ENCODE measurements around the gene RRP7A. TPM values are rescaled to one million over a fixed set of nuclear protein-coding genes. Genes with fewer than 3 reads are reported as not detected.
A peak's percentile ranks its signal among the peaks of the same experiment; 100 is the strongest.

Gene RRP7A
- total and polyA plus RNA-seq, 2 of the 13 experiments (the other 11 are each of a cell fraction or from before 2014, with no cell fraction given): 15.3 to 41.6 TPM

DNA sequence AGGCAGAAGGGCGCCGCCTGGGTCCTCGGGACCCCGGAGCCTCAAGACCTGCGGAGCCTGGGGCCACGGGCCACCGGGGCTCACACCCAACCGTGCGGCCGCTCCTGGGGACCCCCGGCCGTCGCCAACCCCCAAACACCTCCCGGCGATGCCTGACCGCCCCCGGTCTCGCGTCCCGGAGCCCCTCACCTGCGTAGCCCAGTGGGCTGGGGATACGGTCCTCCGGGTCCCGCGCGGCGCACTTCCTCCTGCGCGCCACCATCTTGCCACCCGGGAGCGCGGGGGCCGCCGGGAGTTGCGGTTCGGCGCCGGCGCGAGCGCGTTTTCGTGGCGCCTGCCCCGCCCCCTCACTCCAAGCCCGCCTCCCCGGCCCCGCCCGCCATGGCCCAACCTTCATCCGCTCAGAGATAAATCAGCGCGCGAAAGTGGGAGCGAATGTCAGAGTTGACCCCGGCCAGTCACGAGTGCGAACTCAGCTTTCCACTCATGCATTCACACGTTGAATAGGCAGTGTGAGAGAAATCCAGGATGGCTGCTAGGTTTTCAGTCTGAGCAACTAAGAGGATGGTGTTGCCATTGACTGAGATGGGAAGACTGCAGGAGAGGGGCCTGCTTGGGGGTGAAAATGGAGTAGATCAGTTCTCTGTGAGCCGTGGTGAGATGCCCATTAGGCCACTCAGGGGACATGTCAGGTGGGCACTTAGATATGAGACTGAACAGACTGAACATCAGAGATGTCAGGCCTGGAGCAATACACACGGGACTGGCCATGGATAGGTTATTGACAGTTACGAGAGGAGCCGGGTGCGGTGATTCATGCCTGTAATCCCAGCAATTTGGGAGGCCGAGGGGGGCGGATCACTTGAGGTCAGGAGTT, at the start of gene RRP7A (continued):
- TF ChIP-seq ZNF362 (CRISPR knock-in tag; IDR thresholded peaks at IDR 0.05; ENCODE audit: borderline replicate concordance): no peak
- TF ChIP-seq MTA1 (CRISPR knock-in tag; IDR thresholded peaks at IDR 0.05; ENCODE audit: borderline replicate concordance): no peak
- TF ChIP-seq, protein P1, sequence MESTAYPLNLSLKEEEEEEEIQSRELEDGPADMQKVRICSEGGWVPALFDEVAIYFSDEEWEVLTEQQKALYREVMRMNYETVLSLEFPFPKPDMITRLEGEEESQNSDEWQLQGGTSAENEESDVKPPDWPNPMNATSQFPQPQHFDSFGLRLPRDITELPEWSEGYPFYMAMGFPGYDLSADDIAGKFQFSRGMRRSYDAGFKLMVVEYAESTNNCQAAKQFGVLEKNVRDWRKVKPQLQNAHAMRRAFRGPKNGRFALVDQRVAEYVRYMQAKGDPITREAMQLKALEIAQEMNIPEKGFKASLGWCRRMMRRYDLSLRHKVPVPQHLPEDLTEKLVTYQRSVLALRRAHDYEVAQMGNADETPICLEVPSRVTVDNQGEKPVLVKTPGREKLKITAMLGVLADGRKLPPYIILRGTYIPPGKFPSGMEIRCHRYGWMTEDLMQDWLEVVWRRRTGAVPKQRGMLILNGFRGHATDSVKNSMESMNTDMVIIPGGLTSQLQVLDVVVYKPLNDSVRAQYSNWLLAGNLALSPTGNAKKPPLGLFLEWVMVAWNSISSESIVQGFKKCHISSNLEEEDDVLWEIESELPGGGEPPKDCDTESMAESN (CRISPR knock-in tag; conservative IDR thresholded peaks at IDR 0.05): peak; percentile 54; the same call in 1 of the 2 replicates
- no peak; the same call in 1 of the 2 replicates for TF ChIP-seq ELF1 (CRISPR knock-in tag; IDR thresholded peaks at IDR 0.05)
- TF ChIP-seq PHB2 (IDR thresholded peaks at IDR 0.05; ENCODE audit: partially characterized antibody): no peak
- no peak for TF ChIP-seq MTA3 (CRISPR knock-in tag; IDR thresholded peaks at IDR 0.05)
- TF ChIP-seq KMT2A (CRISPR knock-in tag; IDR thresholded peaks at IDR 0.05): peak; percentile 41; the same call in 1 of the 2 replicates
- TF ChIP-seq ZMAT3 (CRISPR knock-in tag; conservative IDR thresholded peaks at IDR 0.05): no peak
- no peak for TF ChIP-seq MBNL3 (CRISPR knock-in tag; conservative IDR thresholded peaks at IDR 0.05)
- no peak for TF ChIP-seq ZNF205 (CRISPR knock-in tag; IDR thresholded peaks at IDR 0.05)
- TF ChIP-seq ZKSCAN8 (CRISPR knock-in tag; IDR thresholded peaks at IDR 0.05; ENCODE audit: borderline replicate concordance): no peak
- no peak for TF ChIP-seq SRF (IDR thresholded peaks at IDR 0.05; ENCODE audit: low read depth, low read length)
- no peak for TF ChIP-seq RXRA (CRISPR knock-in tag; IDR thresholded peaks at IDR 0.05)
- no peak for TF ChIP-seq TCF12 (IDR thresholded peaks at IDR 0.05)
- no peak for TF ChIP-seq TCF12 (CRISPR knock-in tag; IDR thresholded peaks at IDR 0.05)
- TF ChIP-seq, protein P2, sequence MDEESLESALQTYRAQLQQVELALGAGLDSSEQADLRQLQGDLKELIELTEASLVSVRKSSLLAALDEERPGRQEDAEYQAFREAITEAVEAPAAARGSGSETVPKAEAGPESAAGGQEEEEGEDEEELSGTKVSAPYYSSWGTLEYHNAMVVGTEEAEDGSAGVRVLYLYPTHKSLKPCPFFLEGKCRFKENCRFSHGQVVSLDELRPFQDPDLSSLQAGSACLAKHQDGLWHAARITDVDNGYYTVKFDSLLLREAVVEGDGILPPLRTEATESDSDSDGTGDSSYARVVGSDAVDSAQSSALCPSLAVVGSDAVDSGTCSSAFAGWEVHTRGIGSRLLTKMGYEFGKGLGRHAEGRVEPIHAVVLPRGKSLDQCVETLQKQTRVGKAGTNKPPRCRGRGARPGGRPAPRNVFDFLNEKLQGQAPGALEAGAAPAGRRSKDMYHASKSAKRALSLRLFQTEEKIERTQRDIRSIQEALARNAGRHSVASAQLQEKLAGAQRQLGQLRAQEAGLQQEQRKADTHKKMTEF (CRISPR knock-in tag; IDR thresholded peaks at IDR 0.05): no peak
- no peak for TF ChIP-seq IRF2 (CRISPR knock-in tag; IDR thresholded peaks at IDR 0.05)
- TF ChIP-seq ZNF207 (IDR thresholded peaks at IDR 0.05; ENCODE audit: borderline replicate concordance): no peak
- TF ChIP-seq ZNF644 (CRISPR knock-in tag; IDR thresholded peaks at IDR 0.05; ENCODE audit: low read depth): no peak
- no peak for TF ChIP-seq ARHGAP35 (CRISPR knock-in tag; IDR thresholded peaks at IDR 0.05; ENCODE audit: borderline replicate concordance)
- TF ChIP-seq, protein P3, sequence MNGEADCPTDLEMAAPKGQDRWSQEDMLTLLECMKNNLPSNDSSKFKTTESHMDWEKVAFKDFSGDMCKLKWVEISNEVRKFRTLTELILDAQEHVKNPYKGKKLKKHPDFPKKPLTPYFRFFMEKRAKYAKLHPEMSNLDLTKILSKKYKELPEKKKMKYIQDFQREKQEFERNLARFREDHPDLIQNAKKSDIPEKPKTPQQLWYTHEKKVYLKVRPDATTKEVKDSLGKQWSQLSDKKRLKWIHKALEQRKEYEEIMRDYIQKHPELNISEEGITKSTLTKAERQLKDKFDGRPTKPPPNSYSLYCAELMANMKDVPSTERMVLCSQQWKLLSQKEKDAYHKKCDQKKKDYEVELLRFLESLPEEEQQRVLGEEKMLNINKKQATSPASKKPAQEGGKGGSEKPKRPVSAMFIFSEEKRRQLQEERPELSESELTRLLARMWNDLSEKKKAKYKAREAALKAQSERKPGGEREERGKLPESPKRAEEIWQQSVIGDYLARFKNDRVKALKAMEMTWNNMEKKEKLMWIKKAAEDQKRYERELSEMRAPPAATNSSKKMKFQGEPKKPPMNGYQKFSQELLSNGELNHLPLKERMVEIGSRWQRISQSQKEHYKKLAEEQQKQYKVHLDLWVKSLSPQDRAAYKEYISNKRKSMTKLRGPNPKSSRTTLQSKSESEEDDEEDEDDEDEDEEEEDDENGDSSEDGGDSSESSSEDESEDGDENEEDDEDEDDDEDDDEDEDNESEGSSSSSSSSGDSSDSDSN (CRISPR knock-in tag; IDR thresholded peaks at IDR 0.05): peak; percentile 26; the same call in 1 of the 2 replicates
- TF ChIP-seq NCOA5 (CRISPR knock-in tag; IDR thresholded peaks at IDR 0.05): no peak
- TF ChIP-seq ZNF317 (CRISPR knock-in tag; IDR thresholded peaks at IDR 0.05): no peak
- no peak for TF ChIP-seq TOE1 (CRISPR knock-in tag; IDR thresholded peaks at IDR 0.05)
- peak; percentile 81; the same call in 1 of the 2 replicates for TF ChIP-seq EEA1 (CRISPR knock-in tag; IDR thresholded peaks at IDR 0.05; ENCODE audit: borderline replicate concordance)
